Cardiac muscle cell (in vitro differentiated cells and primary cell): ENCODE data around the gene NFX1. TPM values are rescaled to one million over a fixed set of nuclear protein-coding genes. Genes with fewer than 3 reads are reported as not detected.

Source experiments
- DNase-seq, 2 donors: peaks; one replicate each; pipeline versions ENCODE4 v3.0.0 to v3.0.0-alpha.2; 2010 to 2017; ENCODE audit warnings: low read depth in 1 of 2, low spot score in 1 of 2
- H3K27ac ChIP-seq: fragments of 200-600 bp; sonication (generic); 2 replicates; pipeline ENCODE4 v1.5.1; 2016
- H3K27me3 ChIP-seq: fragments of 200-600 bp; sonication (generic); 2 replicates; pipeline ENCODE4 v1.6.0; 2016; ENCODE audit warnings: control low read depth
- H3K36me3 ChIP-seq: fragments of 200-600 bp; sonication (generic); 2 replicates; pipeline ENCODE4 v1.5.1; 2016; ENCODE audit warnings: control low read depth
- H3K4me1 ChIP-seq: fragments of 200-600 bp; sonication (generic); 2 replicates; pipeline ENCODE4 v1.8.1; 2017; ENCODE audit warnings: low read depth, mild to moderate bottlenecking, mixed run types
- H3K4me3 ChIP-seq: fragments of 200-600 bp; sonication (generic); 2 replicates; pipeline ENCODE4 v1.5.1; 2016; ENCODE audit warnings: mild to moderate bottlenecking
- H3K9me3 ChIP-seq: fragments of 200-600 bp; sonication (generic); 2 replicates; pipeline ENCODE4 v1.5.1; 2017; ENCODE audit warnings: low read depth, mild to moderate bottlenecking, control low read depth
- CTCF ChIP-seq: IDR thresholded peaks from 2 replicates; pipeline ENCODE4 v1.5.1; 2012; ENCODE audit warnings: low read depth, mild to moderate bottlenecking, low read length
- polyA plus RNA-seq: library from polyadenylated mRNA; unstranded; fragments of >200 nt; fragmentation: Nextera tagmentation; extraction: Ambion mirVana; gene quantifications from 2 replicates; pipeline ENCODE4 v1.2.1, GENCODE V29; 2016
- total RNA-seq: library from RNA; depleted of rRNA; stranded (reverse); fragments of >200 nt; gene quantifications from 2 replicates; pipeline ENCODE4 v1.2.3, GENCODE V29; 2016

NFX1 gene
- total and polyA plus RNA-seq, 2 experiments from 2014 or later: 19.3 to 29.9 TPM

- peaks cover 62% of the 10 kb centered on the region for H3K36me3 ChIP-seq
- no peaks in the 10 kb centered on the region for H3K27me3 ChIP-seq
- DNase-seq: no peak
Observed at GRCh38 chr9:33318781-33319180, 28.5 kb downstream of the NFX1 start.

GRCh38 chr9:33320230-33320567 is 29.9 kb downstream of the NFX1 start:
- no peak overlapping the region for H3K27ac ChIP-seq
- no peaks in the 10 kb centered on the region for H3K9me3 ChIP-seq
- no peak overlapping the region for H3K4me3 ChIP-seq
- no peaks in the 10 kb centered on the region for H3K4me1 ChIP-seq
- peaks cover 50% of the 10 kb centered on the region for H3K36me3 ChIP-seq
- no peaks in the 10 kb centered on the region for H3K27me3 ChIP-seq
- TF ChIP-seq CTCF: no peak
- no peak for DNase-seq

More at GRCh38 chr9:33318781-33319180, 28.5 kb downstream of the NFX1 start:
- no peaks in the 10 kb centered on the region for H3K9me3 ChIP-seq
- H3K4me3 ChIP-seq: no peak overlapping the region
- no peaks in the 10 kb centered on the region for H3K4me1 ChIP-seq
- TF ChIP-seq CTCF: no peak
- H3K27ac ChIP-seq: no peak overlapping the region

GRCh38 chr9:33320568-33321261 is 30.4 kb downstream of the NFX1 start:
- peaks cover 50% of the 10 kb centered on the region for H3K36me3 ChIP-seq

GRCh38 chr9:33329117-33329563 is 38.8 kb downstream of the NFX1 start:
- H3K36me3 ChIP-seq: peaks cover 40% of the 10 kb centered on the region
- H3K4me3 ChIP-seq: no peak overlapping the region
- no peaks in the 10 kb centered on the region for H3K4me1 ChIP-seq
- no peaks in the 10 kb centered on the region for H3K9me3 ChIP-seq
- no peaks in the 10 kb centered on the region for H3K27me3 ChIP-seq
- H3K27ac ChIP-seq: no peak overlapping the region
- TF ChIP-seq CTCF: no peak
- peak in 1 of 2 donors; percentile 88 for DNase-seq

More at GRCh38 chr9:33320568-33321261, 30.4 kb downstream of the NFX1 start:
- Histone ChIP-seq H3K27me3 (no peaks in the 10 kb centered on the region), H3K4me3 (no peak overlapping the region), H3K9me3 (no peaks in the 10 kb centered on the region), H3K4me1 (no peaks in the 10 kb centered on the region), H3K27ac (no peak overlapping the region)
- no peak for TF ChIP-seq CTCF
- DNase-seq: peak in 1 of 2 donors; percentile 95

GRCh38 chr9:33329979-33330378 is 39.7 kb downstream of the NFX1 start:
- no peaks in the 10 kb centered on the region for H3K9me3 ChIP-seq
- H3K4me1 ChIP-seq: no peaks in the 10 kb centered on the region
- H3K4me3 ChIP-seq: no peak overlapping the region
- H3K27me3 ChIP-seq: no peaks in the 10 kb centered on the region
- peaks cover 41% of the 10 kb centered on the region for H3K36me3 ChIP-seq
- no peak for TF ChIP-seq CTCF
- no peak overlapping the region for H3K27ac ChIP-seq
- DNase-seq: peak in 1 of 2 donors; percentile 48
